Kidney capillary endothelial cell (primary cell): ENCODE measurements around the gene NLRP11.
"Not testable (repeated sequence)": the region's sequence is repeated elsewhere in the genome, so short reads cannot be mapped to it uniquely, and the experiment has no call there.

ENCODE experiments used
- DNase-seq: peaks from one replicate; pipeline ENCODE4 v3.0.0-alpha.2; 2018; ENCODE audit warnings: low spot score

NLRP11 gene

GRCh38 chr19:55778331-55778730 lies 53.5 kb downstream of the NLRP11 start:
- DNase-seq, result no peak

GRCh38 chr19:55777528-55777927 lies 54.3 kb downstream of the NLRP11 start:
- no peak for DNase-seq

GRCh38 chr19:55769632-55770031 lies 62.2 kb downstream of the NLRP11 start:
- not testable (repeated sequence) for DNase-seq

- DNase-seq, result not testable (repeated sequence)
Measured at GRCh38 chr19:55768818-55769217, 63.0 kb downstream of the NLRP11 start, which contains the start of gene RFPL4AL1. Gene RFPL4AL1 (plus strand): TSS chr19:55769118. CDS start chr19:55771805, 2,687 bp downstream.

- no peak for DNase-seq
Measured at GRCh38 chr19:55766466-55766865, 65.3 kb downstream of the NLRP11 start.

GRCh38 chr19:55758797-55759196 lies 73.0 kb downstream of the NLRP11 start, which contains the start of gene RFPL4A:
Gene RFPL4A (plus strand): TSS chr19:55759097. CDS start chr19:55761801, 2,704 bp downstream.
- DNase-seq, result not testable (repeated sequence)

GRCh38 chr19:55756808-55757207 lies 75.0 kb downstream of the NLRP11 start:
- DNase-seq, result not testable (repeated sequence)

- DNase-seq, result no peak
Measured at GRCh38 chr19:55753401-55753800, 78.4 kb downstream of the NLRP11 start.

GRCh38 chr19:55750715-55751114 lies 81.1 kb downstream of the NLRP11 start:
- DNase-seq, result no peak

- no peak for DNase-seq
Measured at GRCh38 chr19:55738302-55738701, 93.5 kb downstream of the NLRP11 start, which contains the start of gene NLRP9. Gene NLRP9 (minus strand): TSS chr19:55738402. CDS start chr19:55738374, 28 bp downstream.
